ENCODE data around the gene DDAH1.

GRCh38 chr1:85494074-85494903 is 29.3 kb upstream of the DDAH1 start:
- TF ChIP-seq EZH2phosphoT487 (IDR thresholded peaks at IDR 0.05; ENCODE audit: unreplicated experiment) (no peak), CTCF (conservative IDR thresholded peaks at IDR 0.05; ENCODE audit: low read depth in 2 of 2) (no peak), POLR2AphosphoS5 (IDR thresholded peaks at IDR 0.05; ENCODE audit: low read depth) (no peak)

Data from GM23338 (cell line).